Rectal smooth muscle tissue (tissue), 1 donor: ENCODE measurements around the gene PCDHGB2.
"Not testable (repeated sequence)": the region's sequence is repeated elsewhere in the genome, so short reads cannot be mapped to it uniquely, and the experiment has no call there.

ENCODE experiments used
- H3K27ac ChIP-seq: one replicate; pipeline ENCODE4 v1.7.0; 2013; ENCODE audit warnings: low read depth, low read length, inconsistent platforms
- H3K27me3 ChIP-seq: one replicate; pipeline ENCODE4 v1.7.0; 2013; ENCODE audit warnings: low read length; ENCODE audit not compliant: control insufficient read depth, insufficient read depth
- H3K36me3 ChIP-seq: one replicate; pipeline ENCODE4 v1.7.0; 2013; ENCODE audit warnings: low read length; ENCODE audit not compliant: control insufficient read depth, insufficient read depth
- H3K4me1 ChIP-seq: one replicate; pipeline ENCODE4 v1.7.0; 2013; ENCODE audit warnings: low read length; ENCODE audit not compliant: control insufficient read depth, insufficient read depth
- H3K4me3 ChIP-seq: one replicate; pipeline ENCODE4 v1.7.0; 2013; ENCODE audit warnings: low read length
- H3K9ac ChIP-seq: one replicate; pipeline ENCODE4 v1.7.0; 2013; ENCODE audit warnings: low read length

The PCDHGB2 gene

GRCh38 chr5:141359790-141360426 lies at the start of gene PCDHGB2:
TSS of gene PCDHGB2 (plus strand) at chr5:141359994. CDS start at chr5:141360136, 142 bp downstream.
- no peaks in the 10 kb centered on the region for H3K27me3 ChIP-seq
- H3K4me1 ChIP-seq: no peaks in the 10 kb centered on the region
- peak within 1 kb of the TSS; percentile 60 for H3K4me3 ChIP-seq
- H3K36me3 ChIP-seq: no peaks in the 10 kb centered on the region
- H3K9ac ChIP-seq: no peak within 1 kb of the TSS
- H3K27ac ChIP-seq: no peak within 1 kb of the TSS

GRCh38 chr5:141313711-141314110 lies 46.1 kb upstream of the PCDHGB2 start:
- H3K36me3 ChIP-seq: peaks cover 7% of the 10 kb centered on the region
- H3K4me1 ChIP-seq: no peaks in the 10 kb centered on the region

GRCh38 chr5:141316963-141317362 lies 42.8 kb upstream of the PCDHGB2 start:
- not testable (repeated sequence) for H3K9ac ChIP-seq, H3K27me3 ChIP-seq, H3K27ac ChIP-seq, H3K4me1 ChIP-seq, H3K4me3 ChIP-seq
- peaks cover 17% of the 10 kb centered on the region for H3K36me3 ChIP-seq

More at GRCh38 chr5:141313711-141314110, 46.1 kb upstream of the PCDHGB2 start:
- Histone ChIP-seq H3K27me3 (no peaks in the 10 kb centered on the region), H3K9ac (no peak overlapping the region), H3K27ac (no peak overlapping the region), H3K4me3 (no peak overlapping the region)

- Histone ChIP-seq H3K36me3 (peaks cover 17% of the 10 kb centered on the region), H3K4me3 (peak overlapping the region; percentile 9), H3K9ac (no peak overlapping the region), H3K4me1 (peaks cover 3% of the 10 kb centered on the region), H3K27me3 (no peaks in the 10 kb centered on the region), H3K27ac (no peak overlapping the region)
These were observed 40.6 kb upstream of the PCDHGB2 start for GRCh38 chr5:141319202-141319601.

GRCh38 chr5:141319699-141320098 lies 40.1 kb upstream of the PCDHGB2 start:
- H3K27me3 ChIP-seq: no peaks in the 10 kb centered on the region
- peaks cover 17% of the 10 kb centered on the region for H3K36me3 ChIP-seq
- H3K27ac ChIP-seq: no peak overlapping the region
- H3K4me1 ChIP-seq: peaks cover 3% of the 10 kb centered on the region
- peak overlapping the region; percentile 90 for H3K4me3 ChIP-seq
- no peak overlapping the region for H3K9ac ChIP-seq

GRCh38 chr5:141320225-141321169 lies 39.3 kb upstream of the PCDHGB2 start, which contains the start of gene TAF7:
TSS of gene TAF7 (minus strand) at chr5:141320784. CDS start at chr5:141320044, 740 bp downstream.
- H3K27ac ChIP-seq: peak within 1 kb of the TSS; percentile 84
- H3K36me3 ChIP-seq: peaks cover 17% of the 10 kb centered on the region
- H3K4me3 ChIP-seq: peak within 1 kb of the TSS; percentile 90
- peak within 1 kb of the TSS; percentile 43 for H3K9ac ChIP-seq
- H3K4me1 ChIP-seq: peaks cover 3% of the 10 kb centered on the region
- no peaks in the 10 kb centered on the region for H3K27me3 ChIP-seq

- no peak overlapping the region for H3K4me3 ChIP-seq
- H3K36me3 ChIP-seq: peaks cover 14% of the 10 kb centered on the region
- peaks cover 3% of the 10 kb centered on the region for H3K4me1 ChIP-seq
- H3K27me3 ChIP-seq: no peaks in the 10 kb centered on the region
- no peak overlapping the region for H3K27ac ChIP-seq
- H3K9ac ChIP-seq: no peak overlapping the region
These were observed 37.5 kb upstream of the PCDHGB2 start for GRCh38 chr5:141322261-141322660.

- peak overlapping the region; percentile 53 for H3K9ac ChIP-seq
- peak overlapping the region; percentile 73 for H3K4me3 ChIP-seq
- H3K4me1 ChIP-seq: no peaks in the 10 kb centered on the region
- no peaks in the 10 kb centered on the region for H3K36me3 ChIP-seq
- H3K27me3 ChIP-seq: no peaks in the 10 kb centered on the region
- peak overlapping the region; percentile 59 for H3K27ac ChIP-seq
These were observed 33.5 kb upstream of the PCDHGB2 start for GRCh38 chr5:141326088-141326854.

- Histone ChIP-seq H3K27ac (no peak overlapping the region), H3K9ac (no peak overlapping the region), H3K27me3 (no peaks in the 10 kb centered on the region), H3K4me3 (no peak overlapping the region), H3K4me1 (no peaks in the 10 kb centered on the region), H3K36me3 (no peaks in the 10 kb centered on the region)
These were observed 31.6 kb upstream of the PCDHGB2 start for GRCh38 chr5:141328231-141328630.

- Histone ChIP-seq H3K4me1 (no peaks in the 10 kb centered on the region), H3K36me3 (no peaks in the 10 kb centered on the region), H3K27me3 (no peaks in the 10 kb centered on the region), H3K4me3 (peak within 1 kb of the TSS; percentile 23), H3K27ac (no peak within 1 kb of the TSS), H3K9ac (no peak within 1 kb of the TSS)
These were observed 29.3 kb upstream of the PCDHGB2 start, which contains the start of gene PCDHGA1 for GRCh38 chr5:141330299-141331080. TSS of gene PCDHGA1 (plus strand) at chr5:141330514.

- H3K9ac ChIP-seq, H3K27me3 ChIP-seq, H3K27ac ChIP-seq, H3K4me3 ChIP-seq, H3K36me3 ChIP-seq, H3K4me1 ChIP-seq: not testable (repeated sequence)
These were observed 27.2 kb upstream of the PCDHGB2 start for GRCh38 chr5:141332571-141332970.
